Activated CD4-positive, alpha-beta memory T cell treated with anti-CD3 and anti-CD28 coated beads for 36 hours (primary cell): Measurements from ENCODE around the gene XPA. TPM values are rescaled to one million over a fixed set of nuclear protein-coding genes. Genes with fewer than 3 reads are reported as not detected.
"Not testable (repeated sequence)": the region's sequence is repeated elsewhere in the genome, so short reads cannot be mapped to it uniquely, and the experiment has no call there.

Source experiments
- CTCF ChIA-PET: fragments of 350-600 bp; sonication (Branson Sonifier 250); formaldehyde crosslinking; loops from one replicate; lab custom pipeline; 2021; ENCODE audit warnings: antibody characterized with exemption, inconsistent platforms; lab: Charles Lee
- POLR2A ChIA-PET: fragments of 350-600 bp; sonication (Branson Sonifier 250); formaldehyde crosslinking; loops from one replicate; lab custom pipeline; 2021; ENCODE audit warnings: antibody characterized with exemption; lab: Charles Lee
- DNase-seq: peaks from one replicate; pipeline ENCODE4 v3.0.0-alpha.2; 2020
- H3K27ac Mint-ChIP-seq: one replicate; pipeline ENCODE4 v1.8.0; 2021; ENCODE audit warnings: mixed read lengths
- H3K27me3 Mint-ChIP-seq: one replicate; pipeline ENCODE4 v1.8.0; 2021; ENCODE audit warnings: mixed read lengths
- H3K36me3 Mint-ChIP-seq: one replicate; pipeline ENCODE4 v1.8.0; 2021; ENCODE audit warnings: mixed read lengths
- H3K4me1 Mint-ChIP-seq: one replicate; pipeline ENCODE4 v1.8.0; 2021; ENCODE audit warnings: low read depth, mixed read lengths
- H3K4me3 Mint-ChIP-seq: one replicate; pipeline ENCODE4 v1.8.0; 2021; ENCODE audit warnings: mild to moderate bottlenecking, mixed read lengths
- H3K9me3 Mint-ChIP-seq: one replicate; pipeline ENCODE4 v1.8.0; 2021; ENCODE audit warnings: mixed read lengths
- intact Hi-C: fragments of 100-400 bp; cut with micrococcal nuclease; formaldehyde crosslinking; loops from one replicate; pipeline ENCODE4 v1.15.1; 2023
- total RNA-seq, 2 experiments: library from RNA; stranded (reverse); gene quantifications; one replicate each; pipeline ENCODE4 v1.2.3, GENCODE V29; 2021

Gene XPA
- total RNA-seq, 2 experiments from 2014 or later = 8.5 to 9.6 TPM

DNA sequence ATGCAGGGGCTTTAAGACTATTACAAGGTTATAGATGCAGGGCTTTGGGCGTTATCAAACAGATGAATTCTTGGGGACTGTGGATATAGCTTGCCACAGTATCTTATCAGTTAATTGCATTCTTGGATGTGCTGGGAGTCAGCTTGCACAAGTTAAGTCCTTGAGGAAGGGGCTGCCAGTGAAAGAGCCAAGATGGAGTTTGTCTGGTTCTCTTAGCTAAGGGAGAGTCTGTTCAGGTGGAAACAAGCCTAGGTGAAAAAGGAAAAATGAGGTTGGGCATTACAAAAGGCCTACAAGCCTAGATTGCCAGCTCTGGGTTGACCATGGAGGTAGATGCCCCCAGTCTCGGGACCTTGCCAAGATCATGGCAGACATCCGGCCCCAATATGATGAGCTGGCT, 2.7 kb upstream of the XPA start:
- DNase-seq, H3K27me3 Mint-ChIP-seq, H3K36me3 Mint-ChIP-seq, H3K27ac Mint-ChIP-seq, H3K9me3 Mint-ChIP-seq, POLR2A ChIA-PET, H3K4me3 Mint-ChIP-seq: not testable (repeated sequence)
- intact Hi-C loops = loop anchor here (5.0 to 10.0 kb wide), 4 partner anchors 107 to 555 kb away; partner anchors contain the start of gene TBC1D2
- H3K4me1 Mint-ChIP-seq = peaks cover 49% of the 10 kb centered on the region
- CTCF ChIA-PET = interaction anchor here (1.0 to 1.9 kb wide), 2 partner anchors 190 to 201 kb away, joined by 3 to 6 read pairs; no protein-coding TSS in a partner anchor

DNA sequence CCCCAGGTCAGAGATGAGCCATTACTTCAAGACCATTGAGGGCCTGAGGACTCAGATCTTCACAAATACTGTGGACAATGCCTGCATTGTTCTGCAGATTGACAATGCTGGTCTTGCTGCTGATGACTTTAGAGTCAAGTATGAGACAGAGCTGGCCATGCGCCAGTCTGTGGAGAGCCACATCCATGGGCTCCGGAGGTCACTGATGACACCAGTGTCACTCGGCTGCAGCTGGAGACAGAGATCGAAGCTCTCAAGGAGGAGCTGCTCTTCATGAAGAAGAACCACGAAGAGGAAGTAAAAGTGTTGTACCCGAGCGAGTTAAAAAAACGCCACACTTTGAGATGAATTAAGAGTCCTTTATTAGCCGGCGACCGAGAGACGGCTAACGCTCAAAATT, 2.1 kb upstream of the XPA start:
- H3K36me3 Mint-ChIP-seq, H3K27ac Mint-ChIP-seq, H3K27me3 Mint-ChIP-seq, H3K4me3 Mint-ChIP-seq, POLR2A ChIA-PET, H3K9me3 Mint-ChIP-seq, DNase-seq: not testable (repeated sequence)
- H3K4me1 Mint-ChIP-seq = peaks cover 49% of the 10 kb centered on the region
- CTCF ChIA-PET = interaction anchor here (1.0 kb wide), 1 partner anchor 191 kb away, joined by 3 read pairs; no protein-coding TSS in a partner anchor
- intact Hi-C loops = loop anchor here (5.0 to 10.0 kb wide), 3 partner anchors 108 to 556 kb away; partner anchors contain the start of gene TBC1D2

DNA sequence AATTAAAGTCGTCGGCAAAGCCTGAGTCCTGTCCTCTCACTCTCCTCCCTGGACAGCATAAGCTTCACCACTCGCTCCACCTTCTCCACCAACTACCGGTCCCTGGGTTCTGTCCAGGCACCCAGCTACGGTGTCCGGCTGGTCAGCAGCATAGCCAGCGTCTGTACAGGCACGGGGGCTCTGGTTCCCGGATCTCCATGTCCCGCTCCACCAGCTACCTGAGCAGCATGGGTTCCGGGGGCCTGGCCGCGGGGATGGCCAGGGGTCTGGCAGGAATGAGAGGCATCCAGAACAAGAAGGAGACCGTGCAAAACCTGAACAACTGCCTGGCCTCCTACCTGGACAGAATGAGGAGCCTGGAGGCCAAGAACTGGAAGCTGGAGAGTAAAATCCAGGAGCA, 1.7 kb upstream of the XPA start:
- Mint-ChIP-seq H3K4me3 (no peak overlapping the region), H3K9me3 (no peaks in the 10 kb centered on the region), H3K27me3 (no peaks in the 10 kb centered on the region), H3K36me3 (peaks cover 4% of the 10 kb centered on the region), H3K27ac (no peak overlapping the region), H3K4me1 (peaks cover 50% of the 10 kb centered on the region)
- ChIA-PET POLR2A (no interaction called here), CTCF (no interaction called here)
- intact Hi-C loops = loop anchor here (5.0 to 10.0 kb wide), 3 partner anchors 108 to 556 kb away; partner anchors contain the start of gene TBC1D2
- no peak for DNase-seq

DNA sequence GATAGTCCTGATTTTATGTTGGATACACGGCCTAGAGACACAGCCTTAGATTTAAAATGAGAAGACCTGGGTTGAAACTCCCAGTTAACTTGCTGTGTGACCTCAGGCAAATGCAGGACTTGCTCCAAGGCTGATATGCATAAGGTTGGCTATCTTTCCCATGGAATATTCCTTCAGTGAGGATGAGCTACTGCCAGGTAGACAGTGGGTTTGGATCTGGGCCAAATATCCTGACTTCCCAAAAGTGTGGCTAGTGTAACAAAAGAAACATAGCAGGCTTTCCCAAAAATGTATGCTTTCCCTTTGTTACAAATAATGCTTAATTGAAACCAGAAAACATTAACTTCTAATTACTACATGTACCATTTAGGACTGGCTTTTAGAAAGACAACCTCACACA, 697 bp upstream of the XPA start:
- intact Hi-C loops = loop anchor here (1.0 to 10.0 kb wide), 5 partner anchors 109 to 557 kb away; partner anchors contain the start of genes TBC1D2 and TRMO
- Mint-ChIP-seq H3K4me1 (peaks cover 50% of the 10 kb centered on the region), H3K27me3 (no peaks in the 10 kb centered on the region), H3K36me3 (peaks cover 9% of the 10 kb centered on the region), H3K9me3 (no peaks in the 10 kb centered on the region), H3K4me3 (peak overlapping the region; percentile 91), H3K27ac (peak overlapping the region; percentile 91)
- DNase-seq = no peak
- CTCF ChIA-PET = interaction anchor here (1.3 to 2.0 kb wide), 2 partner anchors 83 to 205 kb away, joined by 3 to 10 read pairs; no protein-coding TSS in a partner anchor
- POLR2A ChIA-PET = no interaction called here

- intact Hi-C loops = loop anchor here (1.0 to 10.0 kb wide), 5 partner anchors 63 to 559 kb away; partner anchors contain the start of genes NCBP1, TBC1D2 and TSTD2
- CTCF ChIA-PET = interaction anchor here (0.7 to 2.3 kb wide), 10 partner anchors 20 to 338 kb away, joined by 3 to 10 read pairs (median 3); partner anchors contain the start of genes NCBP1, TRMO and TSTD2
- no peak for DNase-seq
- Mint-ChIP-seq H3K4me3 (peak overlapping the region; percentile 91), H3K27me3 (no peaks in the 10 kb centered on the region), H3K9me3 (no peaks in the 10 kb centered on the region), H3K36me3 (peaks cover 11% of the 10 kb centered on the region), H3K27ac (peak overlapping the region; percentile 89), H3K4me1 (peaks cover 47% of the 10 kb centered on the region)
- POLR2A ChIA-PET = interaction anchor here (0.6 to 2.2 kb wide), 4 partner anchors 9 to 226 kb away, joined by 3 to 10 read pairs (median 4); partner anchors contain the start of genes NCBP1, TRMO and TSTD2
Measured at GRCh38 chr9:97695995-97696802, 941 bp downstream of the XPA start.

DNA sequence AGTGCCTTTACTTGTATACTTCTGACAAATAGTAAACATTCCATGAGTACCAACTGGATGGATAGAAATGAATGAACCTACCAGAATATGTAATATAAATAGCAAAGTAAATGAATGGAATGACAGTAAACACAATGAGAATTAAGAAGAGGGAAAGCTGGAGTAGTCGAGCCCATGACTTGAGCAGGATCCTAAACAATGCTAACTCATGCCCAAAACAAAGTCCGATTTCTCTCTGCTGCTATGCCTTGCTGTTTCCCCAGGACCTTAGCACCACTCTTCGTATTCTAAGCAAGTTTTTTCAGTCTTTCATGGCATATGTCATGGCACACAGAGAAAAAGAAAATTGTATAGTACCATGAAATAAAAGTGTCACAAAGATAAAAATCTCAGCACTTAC, 1.8 kb downstream of the XPA start:
- intact Hi-C loops = loop anchor here (5.0 to 10.0 kb wide), 3 partner anchors 112 to 559 kb away; partner anchors contain the start of gene TBC1D2
- no peak for DNase-seq
- CTCF ChIA-PET = interaction anchor here (0.7 to 2.3 kb wide), 5 partner anchors 62 to 258 kb away, joined by 3 to 8 read pairs (median 3); partner anchors contain the start of genes NCBP1, TRMO and TSTD2
- H3K27ac Mint-ChIP-seq = peak overlapping the region; percentile 34
- POLR2A ChIA-PET = interaction anchor here (1.2 to 2.2 kb wide), 2 partner anchors 8 to 62 kb away, joined by 5 to 10 read pairs; partner anchors contain the start of genes NCBP1 and TSTD2
- no peaks in the 10 kb centered on the region for H3K9me3 Mint-ChIP-seq
- peaks cover 14% of the 10 kb centered on the region for H3K36me3 Mint-ChIP-seq
- no peaks in the 10 kb centered on the region for H3K27me3 Mint-ChIP-seq
- peak overlapping the region; percentile 91 for H3K4me3 Mint-ChIP-seq
- peaks cover 47% of the 10 kb centered on the region for H3K4me1 Mint-ChIP-seq

DNA sequence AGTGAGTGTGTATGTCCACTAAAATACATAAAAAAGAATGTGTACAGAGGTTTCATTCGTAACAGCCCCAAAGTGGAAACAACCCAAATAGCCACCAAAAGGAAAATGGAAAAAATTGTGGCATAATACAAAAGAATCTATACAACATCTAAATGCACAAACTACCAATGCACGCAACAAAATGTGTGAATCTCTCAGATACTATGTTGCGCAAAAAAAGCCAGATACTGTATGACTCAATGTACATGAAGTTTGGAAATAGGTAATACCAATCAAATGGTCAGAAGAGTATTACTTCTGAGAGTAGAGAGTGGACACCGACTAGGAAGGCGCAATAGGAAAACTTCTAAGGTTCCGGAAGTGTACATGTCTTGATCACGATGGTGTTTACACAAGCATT, 2.4 kb downstream of the XPA start:
- H3K27ac Mint-ChIP-seq = no peak overlapping the region
- DNase-seq = no peak
- ChIA-PET POLR2A (no interaction called here), CTCF (no interaction called here)
- H3K27me3 Mint-ChIP-seq = no peaks in the 10 kb centered on the region
- peaks cover 19% of the 10 kb centered on the region for H3K36me3 Mint-ChIP-seq
- H3K4me3 Mint-ChIP-seq = peak overlapping the region; percentile 5
- H3K4me1 Mint-ChIP-seq = peaks cover 47% of the 10 kb centered on the region
- intact Hi-C loops = loop anchor here (5.0 to 10.0 kb wide), 3 partner anchors 113 to 560 kb away; partner anchors contain the start of gene TBC1D2
- no peaks in the 10 kb centered on the region for H3K9me3 Mint-ChIP-seq

- H3K9me3 Mint-ChIP-seq = no peaks in the 10 kb centered on the region
- ChIA-PET POLR2A (no interaction called here), CTCF (interaction anchor here (0.7 kb wide), 2 partner anchors 33 to 229 kb away, joined by 3 to 4 read pairs; no protein-coding TSS in a partner anchor)
- H3K27ac Mint-ChIP-seq = no peak overlapping the region
- DNase-seq = no peak
- H3K27me3 Mint-ChIP-seq = no peaks in the 10 kb centered on the region
- H3K4me1 Mint-ChIP-seq = peaks cover 15% of the 10 kb centered on the region
- H3K4me3 Mint-ChIP-seq = no peak overlapping the region
- peaks cover 28% of the 10 kb centered on the region for H3K36me3 Mint-ChIP-seq
- intact Hi-C loops = loop anchor here (10.0 kb wide), 1 partner anchor 565 kb away; the partner anchor contains the start of gene TBC1D2
Measured at GRCh38 chr9:97689401-97690180, 7.5 kb downstream of the XPA start.

GRCh38 chr9:97688654-97689053, 8.5 kb downstream of the XPA start:
- CTCF ChIA-PET = no interaction called here
- Mint-ChIP-seq H3K4me3 (no peak overlapping the region), H3K36me3 (peaks cover 32% of the 10 kb centered on the region)

GRCh38 chr9:97682242-97682641, 14.9 kb downstream of the XPA start:
- CTCF ChIA-PET = interaction anchor here (1.7 kb wide), 1 partner anchor 218 kb away, joined by 5 read pairs; no protein-coding TSS in a partner anchor
- Mint-ChIP-seq H3K27ac (no peak overlapping the region), H3K27me3 (no peaks in the 10 kb centered on the region), H3K4me3 (no peak overlapping the region), H3K9me3 (no peaks in the 10 kb centered on the region), H3K36me3 (peaks cover 30% of the 10 kb centered on the region), H3K4me1 (peaks cover 3% of the 10 kb centered on the region)
- POLR2A ChIA-PET = interaction anchor here (0.5 kb wide), 1 partner anchor 92 kb away, joined by 3 read pairs; no protein-coding TSS in a partner anchor
- DNase-seq = no peak
- intact Hi-C loops = no loop called here

More at GRCh38 chr9:97688654-97689053, 8.5 kb downstream of the XPA start:
- Mint-ChIP-seq H3K27me3 (no peaks in the 10 kb centered on the region), H3K9me3 (no peaks in the 10 kb centered on the region), H3K4me1 (peaks cover 6% of the 10 kb centered on the region), H3K27ac (no peak overlapping the region)
- POLR2A ChIA-PET = no interaction called here
- DNase-seq = no peak
- intact Hi-C loops = no loop called here

- Mint-ChIP-seq H3K27me3 (no peaks in the 10 kb centered on the region), H3K27ac (peak overlapping the region; percentile 34), H3K36me3 (peaks cover 48% of the 10 kb centered on the region), H3K9me3 (no peaks in the 10 kb centered on the region), H3K4me3 (no peak overlapping the region), H3K4me1 (peaks cover 10% of the 10 kb centered on the region)
- CTCF ChIA-PET = interaction anchor here (0.6 to 2.0 kb wide), 2 partner anchors 21 to 225 kb away, joined by 3 to 6 read pairs; partner anchors contain the start of gene XPA
- no peak for DNase-seq
- intact Hi-C loops = no loop called here
- POLR2A ChIA-PET = interaction anchor here (0.6 kb wide), 1 partner anchor 17 kb away, joined by 3 read pairs; no protein-coding TSS in a partner anchor
Measured at GRCh38 chr9:97675655-97676054, 21.5 kb downstream of the XPA start.
